Small intestine (tissue), 7 donors: Measurements from ENCODE around the gene NAT14. TPM values are rescaled to one million over a fixed set of nuclear protein-coding genes. Genes with fewer than 3 reads are reported as not detected.
"Not testable (repeated sequence)": the region's sequence is repeated elsewhere in the genome, so short reads cannot be mapped to it uniquely, and the experiment has no call there.

Source experiments
- DNase-seq, 2 donors: peaks; one replicate each; pipeline versions ENCODE4 v3.0.0 to v3.0.0-alpha.2; 2013
- FAIRE-seq: peaks from 2 replicates; lab custom pipeline; 2012; peaks lifted over from hg19 to GRCh38; lab: Jason Lieb, UNC
- H3K27ac ChIP-seq, 3 donors: one replicate each; pipeline ENCODE4 v1.5.1; 2013; ENCODE audit warnings: low read length in 2 of 3, mild to moderate bottlenecking in 2 of 3, control low read depth in 1 of 3, inconsistent platforms in 1 of 3, low read depth in 1 of 3, moderate library complexity in 1 of 3
- H3K27me3 ChIP-seq, 3 donors: one replicate each; pipeline ENCODE4 v1.6.1; 2013; ENCODE audit warnings: low read length in 3 of 3, inconsistent platforms in 1 of 3; ENCODE audit not compliant: control insufficient read depth in 3 of 3, insufficient read depth in 3 of 3
- H3K36me3 ChIP-seq, 3 donors: one replicate each; pipeline ENCODE4 v1.6.1; 2013; ENCODE audit warnings: low read length in 3 of 3, inconsistent platforms in 1 of 3, low read depth in 1 of 3, mild to moderate bottlenecking in 1 of 3, moderate library complexity in 1 of 3; ENCODE audit not compliant: control insufficient read depth in 3 of 3, insufficient read depth in 2 of 3
- H3K4me1 ChIP-seq, 3 donors: one replicate each; pipeline ENCODE4 v1.6.1; 2013; ENCODE audit warnings: low read length in 2 of 3, inconsistent platforms in 1 of 3, low read depth in 1 of 3, mild to moderate bottlenecking in 1 of 3, moderate library complexity in 1 of 3; ENCODE audit not compliant: control insufficient read depth in 3 of 3, insufficient read depth in 2 of 3
- H3K4me3 ChIP-seq, 3 donors: one replicate each; pipeline ENCODE4 v1.5.1; 2013; ENCODE audit warnings: low read length in 3 of 3, control low read depth in 1 of 3, inconsistent platforms in 1 of 3, low read depth in 1 of 3, mild to moderate bottlenecking in 1 of 3, moderate library complexity in 1 of 3
- H3K9me3 ChIP-seq, 2 donors: one replicate each; pipeline ENCODE4 v1.6.1; 2013; ENCODE audit warnings: low read depth in 1 of 2, low read length in 1 of 2; ENCODE audit not compliant: control insufficient read depth in 2 of 2, insufficient read depth in 1 of 2
- WGBS, 3 donors: extraction: QIAGEN DNeasy Blood & Tissue Kit; methylation state at CpG; one replicate each; pipeline ENCODE4 v1.1.7; 2013; 5-methylcytosine and 5-hydroxymethylcytosine counted together
- polyA plus RNA-seq, 4 donors: library from polyadenylated mRNA; stranded (reverse) in 3 of 4; unstranded in 1 of 4; fragments of 200-250 nt in 3 of 4; fragments of 120-200 nt in 1 of 4; gene quantifications; one replicate each; pipeline versions ENCODE4 v1.2.1 to v1.2.3, GENCODE V29; 2013
- donor health status: healthy with polysubstance abuse.
- donor health status: control.
- donor health status: control.
- donor health status: Bipolar disorder and iron deficiency.
- donor health status: healthy.

Gene NAT14
- polyA plus RNA-seq, 4 donors, result 5.8 to 10.2 (median 7.8) TPM

DNA sequence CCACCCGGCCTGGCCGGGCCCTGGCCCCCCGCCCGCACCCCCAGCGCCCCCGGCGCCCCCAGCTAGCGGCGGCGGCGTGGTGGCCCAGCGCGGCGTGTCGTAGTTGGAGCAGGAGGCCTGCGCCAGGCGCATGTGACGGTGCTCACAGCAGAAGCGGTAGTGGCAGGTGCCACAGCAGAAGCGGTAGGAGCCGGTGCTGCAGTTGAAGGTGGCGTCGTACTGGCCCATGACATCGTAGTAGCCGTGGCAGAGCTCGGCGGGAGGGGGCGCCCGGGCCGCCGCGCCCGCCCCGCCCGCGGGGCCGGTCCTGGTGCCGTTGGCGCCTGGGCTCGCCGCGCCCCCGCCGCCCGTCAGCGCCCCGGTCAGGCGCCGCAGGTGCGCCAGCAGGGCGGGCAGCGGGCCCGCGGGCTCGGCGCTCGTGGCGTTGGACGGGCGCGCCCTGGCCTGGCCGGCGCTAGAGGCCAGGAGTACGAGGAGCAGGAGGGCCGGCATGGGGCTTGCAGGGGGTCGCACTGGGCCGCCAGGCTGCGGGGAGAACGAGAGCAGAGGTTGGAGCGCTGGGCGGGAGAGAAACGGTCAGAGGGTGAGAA is 42.5 kb upstream of the NAT14 start:
- no peak for DNase-seq
- no peak for FAIRE-seq
- no peaks in the 10 kb centered on the region for H3K36me3 ChIP-seq
- H3K4me1 ChIP-seq, result peaks cover 0 to 2% (median 0%) of the 10 kb centered on the region in 3 donors
- no peak overlapping the region for H3K4me3 ChIP-seq
- peaks cover 0 to 4% of the 10 kb centered on the region in 2 donors for H3K9me3 ChIP-seq
- WGBS, 3 donors, result 1 to 3% (median 2%) methylated on average over 30 to 72 of the region's 72 CpGs
- H3K27ac ChIP-seq, result no peak overlapping the region
- peaks cover 11 to 87% (median 53%) of the 10 kb centered on the region in 3 donors for H3K27me3 ChIP-seq

DNA sequence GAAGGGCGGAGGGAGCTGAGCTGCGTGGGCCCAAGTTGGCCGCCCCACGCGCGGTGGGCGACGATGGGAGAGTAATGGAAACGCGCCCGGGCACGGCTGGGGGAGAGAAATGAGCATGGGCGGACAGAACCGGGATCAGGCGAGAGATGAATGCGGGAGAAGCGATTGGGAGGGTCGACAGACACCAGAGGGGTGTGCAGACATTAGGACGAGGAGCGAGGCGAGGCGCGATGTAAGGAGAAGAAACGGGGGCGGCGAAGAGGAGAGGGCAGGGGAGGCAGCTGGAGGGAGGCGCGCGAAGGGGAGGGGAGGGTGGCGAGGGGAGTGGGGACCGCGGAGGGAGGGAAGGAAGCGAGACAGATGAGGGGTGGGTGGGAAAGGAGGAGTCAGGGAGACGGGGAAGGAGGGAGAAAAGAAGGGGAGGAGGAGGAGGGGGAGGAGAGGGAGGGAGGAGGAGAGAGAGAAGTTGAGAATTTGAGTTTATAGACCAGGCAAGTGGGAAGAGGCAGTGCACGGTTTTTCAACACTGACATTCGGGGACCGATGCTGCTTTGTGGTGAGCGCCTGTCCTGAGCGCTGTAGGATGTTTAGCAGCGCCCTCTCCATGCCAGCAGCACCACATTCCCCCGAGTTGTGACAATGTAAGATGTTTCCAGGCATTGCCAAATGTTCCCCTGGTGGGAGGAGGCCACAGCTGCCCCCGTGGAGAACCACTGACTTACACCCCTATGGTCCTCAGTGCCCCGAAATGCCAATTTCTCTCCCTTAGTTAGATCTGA is 41.8 kb upstream of the NAT14 start, which contains the start of gene SHISA7:
Gene SHISA7, minus strand, starts transcription at position 256 of the 779 bp plus-strand sequence. CDS start 437 bp downstream, outside the sequence.
- Histone ChIP-seq H3K36me3 (no peaks in the 10 kb centered on the region), H3K9me3 (peaks cover 0 to 4% of the 10 kb centered on the region in 2 donors), H3K4me3 (no peak within 1 kb of the TSS), H3K27me3 (peaks cover 11 to 87% (median 51%) of the 10 kb centered on the region in 3 donors), H3K4me1 (peaks cover 0 to 2% (median 0%) of the 10 kb centered on the region in 3 donors), H3K27ac (no peak within 1 kb of the TSS)
- DNase-seq (no peak), FAIRE-seq (no peak)
- 3 to 7% (median 5%) methylated on average over 41 to 43 of the region's 43 CpGs for WGBS, 3 donors

DNA sequence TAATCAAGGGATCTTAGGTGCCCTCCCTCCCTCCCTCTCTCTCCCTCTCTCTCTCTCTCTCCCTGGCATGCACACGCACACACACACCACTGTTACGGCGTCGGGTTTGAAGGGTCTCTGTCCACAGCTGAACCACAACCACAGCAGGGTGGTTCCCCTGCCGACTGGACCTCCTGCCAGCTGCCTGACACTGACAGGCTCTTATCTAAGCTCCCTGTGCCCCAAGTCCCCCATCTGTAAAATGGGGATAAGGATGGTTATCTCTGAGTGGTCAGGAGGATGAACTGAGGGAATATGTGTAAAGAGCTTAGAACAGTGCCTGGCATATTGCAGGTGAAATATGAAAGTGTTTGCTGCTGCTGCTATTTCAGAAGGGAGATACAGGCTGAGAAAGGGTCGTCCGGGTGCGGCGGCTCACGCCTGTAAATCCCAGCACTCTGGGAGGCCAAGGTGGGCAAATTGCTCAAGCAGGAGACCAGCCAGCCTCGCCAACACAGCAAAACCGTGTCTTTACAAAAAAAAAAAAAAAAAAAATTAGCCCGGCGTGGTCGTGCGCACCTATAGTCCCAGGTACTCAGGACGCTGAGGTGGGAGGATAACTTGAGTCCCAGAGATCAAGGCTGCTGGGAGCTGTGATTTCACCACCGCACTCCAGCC is 41.0 kb upstream of the NAT14 start:
- H3K4me1 ChIP-seq, result peaks cover 0 to 2% (median 0%) of the 10 kb centered on the region in 3 donors
- H3K27me3 ChIP-seq, result peaks cover 11 to 80% (median 51%) of the 10 kb centered on the region in 3 donors
- 36 to 41% (median 40%) methylated on average over 17 to 18 of the region's 18 CpGs for WGBS, 3 donors
- peaks cover 0 to 4% of the 10 kb centered on the region in 2 donors for H3K9me3 ChIP-seq
- no peak overlapping the region for H3K4me3 ChIP-seq
- no peak overlapping the region for H3K27ac ChIP-seq
- DNase-seq (no peak), FAIRE-seq (no peak)
- H3K36me3 ChIP-seq, result no peaks in the 10 kb centered on the region

DNA sequence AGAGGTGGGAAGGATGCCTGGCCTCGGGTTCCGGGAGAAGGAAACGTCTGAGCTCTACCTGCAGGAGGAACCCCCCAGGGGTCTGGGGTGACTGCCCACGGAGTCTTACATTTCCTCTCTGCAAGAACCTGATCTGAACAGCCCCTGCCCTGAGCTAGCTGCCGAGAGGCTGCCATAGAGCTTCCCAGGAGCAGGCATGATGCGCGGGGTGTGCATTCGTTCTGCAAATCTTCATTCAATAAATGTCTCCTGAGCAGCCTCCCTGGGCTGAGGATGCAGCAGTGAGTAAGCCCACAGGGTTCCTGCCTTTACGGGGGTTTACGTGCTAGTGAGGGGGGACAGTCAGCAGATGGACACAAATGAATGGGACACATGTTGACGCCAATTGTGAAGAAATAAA is 40.3 kb upstream of the NAT14 start:
- no peaks in the 10 kb centered on the region for H3K36me3 ChIP-seq
- no peak for FAIRE-seq

DNA sequence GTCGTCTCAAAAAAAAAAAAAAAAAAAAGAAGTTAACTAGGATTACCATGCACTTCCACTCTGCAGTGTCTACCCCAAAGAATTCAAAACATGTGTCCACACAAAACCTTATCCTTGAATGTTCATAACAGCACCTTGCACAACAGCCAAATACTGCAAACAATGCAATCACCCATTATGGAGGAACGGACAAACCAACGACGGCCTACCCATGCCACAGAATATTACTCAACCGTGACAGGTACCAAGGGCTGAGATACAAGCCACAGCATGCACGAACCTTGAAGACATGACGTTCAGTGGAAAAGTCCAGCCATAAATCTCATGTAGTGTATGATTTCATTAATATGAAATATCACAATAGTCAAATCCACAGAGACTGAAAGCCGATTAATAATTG is 38.9 kb upstream of the NAT14 start:
- DNase-seq (no peak), FAIRE-seq (no peak)
- peaks cover 11 to 77% (median 45%) of the 10 kb centered on the region in 3 donors for H3K27me3 ChIP-seq
- H3K4me1 ChIP-seq, result peaks cover 0 to 2% (median 0%) of the 10 kb centered on the region in 3 donors
- H3K9me3 ChIP-seq, result no peaks in the 10 kb centered on the region
- H3K4me3 ChIP-seq, result no peak overlapping the region
- 60 to 69% (median 62%) methylated on average over 8 of the region's 8 CpGs for WGBS, 3 donors
- no peak overlapping the region for H3K27ac ChIP-seq
- no peaks in the 10 kb centered on the region for H3K36me3 ChIP-seq

More for the DNA sequence above, 40.3 kb upstream of the NAT14 start:
- Histone ChIP-seq H3K27ac (no peak overlapping the region), H3K4me1 (peaks cover 0 to 2% (median 0%) of the 10 kb centered on the region in 3 donors), H3K4me3 (no peak overlapping the region), H3K27me3 (peaks cover 11 to 79% (median 46%) of the 10 kb centered on the region in 3 donors), H3K9me3 (peaks cover 0 to 4% of the 10 kb centered on the region in 2 donors)
- DNase-seq, result no peak
- WGBS, 3 donors, result 48 to 51% (median 49%) methylated on average over 11 of the region's 11 CpGs

DNA sequence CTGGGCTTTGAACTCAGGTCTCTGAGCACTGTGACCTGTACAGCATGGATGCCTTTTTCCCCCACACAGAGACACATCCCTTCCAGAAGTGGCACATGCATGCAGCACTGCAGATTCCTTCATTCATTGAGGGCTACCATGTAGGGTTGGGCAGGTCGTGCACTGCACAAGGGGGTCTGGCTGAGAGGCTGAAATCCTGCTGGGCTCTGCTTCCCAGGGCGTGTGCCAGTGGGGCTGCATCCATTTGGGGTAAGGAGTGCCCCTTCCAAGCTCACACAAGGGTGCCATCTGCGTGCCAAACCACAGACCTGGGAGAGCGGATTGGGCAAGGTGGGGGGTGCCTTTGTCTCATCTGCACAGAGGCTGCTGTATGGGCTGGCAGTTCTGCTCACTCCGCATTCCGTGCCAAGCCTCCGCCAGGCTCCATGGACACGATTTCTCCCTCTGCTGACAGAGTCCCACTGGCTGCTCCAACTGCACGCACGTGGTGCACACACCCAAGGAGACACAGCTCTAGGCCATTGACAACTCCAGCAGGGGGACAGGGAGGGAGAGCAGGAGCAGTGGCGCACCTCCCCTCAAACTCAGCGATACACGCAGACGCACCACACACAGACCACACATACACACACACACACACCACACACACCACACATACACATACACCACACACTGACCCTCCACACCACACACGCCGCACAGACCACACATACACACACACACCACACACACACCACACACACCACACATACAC is 37.4 kb upstream of the NAT14 start:
- DNase-seq, result no peak
- no peak for FAIRE-seq
- peaks cover 13 to 79% (median 40%) of the 10 kb centered on the region in 3 donors for H3K27me3 ChIP-seq
- H3K4me1 ChIP-seq, result peaks cover 0 to 5% (median 2%) of the 10 kb centered on the region in 3 donors
- no peak overlapping the region for H3K4me3 ChIP-seq
- H3K27ac ChIP-seq, result no peak overlapping the region
- no peaks in the 10 kb centered on the region for H3K9me3 ChIP-seq
- H3K36me3 ChIP-seq, result no peaks in the 10 kb centered on the region
- 27 to 38% (median 36%) methylated on average over 15 to 16 of the region's 16 CpGs for WGBS, 3 donors

DNA sequence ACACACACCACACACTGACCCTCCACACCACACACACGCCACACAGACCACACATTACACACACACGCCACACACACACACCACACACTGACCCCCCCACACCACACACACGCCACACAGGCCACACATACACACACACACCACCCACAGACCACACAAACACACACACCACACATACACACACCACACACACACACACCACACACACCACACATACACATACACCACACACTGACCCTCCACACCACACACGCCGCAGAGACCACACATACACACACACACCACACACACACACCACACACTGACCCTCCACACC is 36.9 kb upstream of the NAT14 start:
- H3K36me3 ChIP-seq, H3K4me3 ChIP-seq, H3K9me3 ChIP-seq, H3K27ac ChIP-seq, FAIRE-seq, H3K4me1 ChIP-seq, DNase-seq: not testable (repeated sequence)
- 88 to 90% (median 89%) methylated on average over 5 of the region's 5 CpGs for WGBS, 3 donors
- peaks cover 14 to 76% (median 37%) of the 10 kb centered on the region in 3 donors for H3K27me3 ChIP-seq

DNA sequence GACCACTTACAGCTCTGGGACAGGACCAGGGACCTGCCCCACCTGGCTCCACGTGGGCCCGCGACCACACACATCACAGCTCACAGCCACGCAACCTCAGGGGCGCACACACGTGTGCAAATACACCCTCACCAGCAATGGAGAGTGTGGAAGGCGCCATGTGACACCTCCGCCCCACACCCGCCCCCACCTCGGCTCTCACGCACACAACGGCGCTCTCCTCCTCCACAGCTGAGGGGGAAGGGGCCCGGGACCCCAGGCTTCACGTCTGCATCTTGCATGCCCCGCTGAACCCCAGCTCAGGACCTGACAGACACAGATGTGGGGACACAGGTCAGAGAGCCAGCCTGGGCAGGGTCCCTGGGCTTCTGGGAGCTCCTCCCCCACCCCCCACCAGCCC is 35.5 kb upstream of the NAT14 start:
- Histone ChIP-seq H3K9me3 (no peaks in the 10 kb centered on the region), H3K27ac (no peak overlapping the region), H3K4me1 (peaks cover 0 to 10% (median 3%) of the 10 kb centered on the region in 3 donors), H3K4me3 (no peak overlapping the region), H3K36me3 (peaks cover 0 to 7% (median 6%) of the 10 kb centered on the region in 3 donors), H3K27me3 (peaks cover 9 to 63% (median 27%) of the 10 kb centered on the region in 3 donors)
- WGBS, 3 donors, result 34 to 35% (median 35%) methylated on average over 14 to 16 of the region's 16 CpGs
- DNase-seq (no peak), FAIRE-seq (no peak)
